DMS79 treated with DMSO at 0.1 percent for 48 hours (cell line): Measurements from ENCODE around the gene PLK3.
"Not testable (repeated sequence)": the region's sequence is repeated elsewhere in the genome, so short reads cannot be mapped to it uniquely, and the experiment has no call there.

ENCODE experiments used
- DNase-seq: peaks from one replicate; lab custom pipeline; 2025; lab: John Stamatoyannopoulos, UW

Gene PLK3

GRCh38 chr1:44828003-44828651 is 27.9 kb downstream of the PLK3 start:
- no peak for DNase-seq

- DNase-seq, result no peak
Measured at GRCh38 chr1:44828841-44829440, 28.8 kb downstream of the PLK3 start.

GRCh38 chr1:44829506-44830384 is 29.6 kb downstream of the PLK3 start:
- DNase-seq, result no peak

GRCh38 chr1:44830900-44831304 is 30.7 kb downstream of the PLK3 start:
- DNase-seq, result no peak

GRCh38 chr1:44831516-44831915 is 31.3 kb downstream of the PLK3 start:
- peak; percentile 22 for DNase-seq

- no peak for DNase-seq
Measured at GRCh38 chr1:44832056-44832705, 32.0 kb downstream of the PLK3 start.

- DNase-seq, result no peak
Measured at GRCh38 chr1:44834328-44834727, 34.2 kb downstream of the PLK3 start.

GRCh38 chr1:44835738-44836675 is 35.8 kb downstream of the PLK3 start:
- DNase-seq, result peak; percentile 83

GRCh38 chr1:44838294-44838693 is 38.1 kb downstream of the PLK3 start:
- not testable (repeated sequence) for DNase-seq

- no peak for DNase-seq
Measured at GRCh38 chr1:44839576-44839975, 39.4 kb downstream of the PLK3 start.

GRCh38 chr1:44842486-44842861 is 42.3 kb downstream of the PLK3 start:
- DNase-seq, result peak; percentile 24

- DNase-seq, result peak; percentile 57
Measured at GRCh38 chr1:44842862-44843655, 42.9 kb downstream of the PLK3 start, which contains the start of gene PTCH2. Gene PTCH2 (minus strand): TSS chr1:44843253. CDS start chr1:44842932, 321 bp downstream.

GRCh38 chr1:44846985-44847384 is 46.8 kb downstream of the PLK3 start:
- no peak for DNase-seq

GRCh38 chr1:44847845-44848244 is 47.7 kb downstream of the PLK3 start:
- no peak for DNase-seq

- DNase-seq, result no peak
Measured at GRCh38 chr1:44848456-44849181, 48.4 kb downstream of the PLK3 start.

GRCh38 chr1:44849575-44850132 is 49.5 kb downstream of the PLK3 start:
- DNase-seq, result no peak

- no peak for DNase-seq
Measured at GRCh38 chr1:44851308-44851707, 51.1 kb downstream of the PLK3 start.

- no peak for DNase-seq
Measured at GRCh38 chr1:44853201-44853600, 53.0 kb downstream of the PLK3 start.

- no peak for DNase-seq
Measured at GRCh38 chr1:44854970-44855369, 54.8 kb downstream of the PLK3 start.
